GM12873 (cell line): ENCODE results near the gene USP3.

Experiments
- TF ChIP-seq, protein P1 (sequence below): IDR thresholded peaks from 2 replicates; pipeline ENCODE4 v1.5.1; 2012; ENCODE audit warnings: low read depth, mild to moderate bottlenecking, moderate library complexity, low read length, control low read depth; ENCODE audit not compliant: insufficient read depth; ENCODE audit errors: missing control alignments

The USP3 gene

GRCh38 chr15:63488398-63488960, 15.9 kb upstream of the USP3 start:
- TF ChIP-seq, protein P1, sequence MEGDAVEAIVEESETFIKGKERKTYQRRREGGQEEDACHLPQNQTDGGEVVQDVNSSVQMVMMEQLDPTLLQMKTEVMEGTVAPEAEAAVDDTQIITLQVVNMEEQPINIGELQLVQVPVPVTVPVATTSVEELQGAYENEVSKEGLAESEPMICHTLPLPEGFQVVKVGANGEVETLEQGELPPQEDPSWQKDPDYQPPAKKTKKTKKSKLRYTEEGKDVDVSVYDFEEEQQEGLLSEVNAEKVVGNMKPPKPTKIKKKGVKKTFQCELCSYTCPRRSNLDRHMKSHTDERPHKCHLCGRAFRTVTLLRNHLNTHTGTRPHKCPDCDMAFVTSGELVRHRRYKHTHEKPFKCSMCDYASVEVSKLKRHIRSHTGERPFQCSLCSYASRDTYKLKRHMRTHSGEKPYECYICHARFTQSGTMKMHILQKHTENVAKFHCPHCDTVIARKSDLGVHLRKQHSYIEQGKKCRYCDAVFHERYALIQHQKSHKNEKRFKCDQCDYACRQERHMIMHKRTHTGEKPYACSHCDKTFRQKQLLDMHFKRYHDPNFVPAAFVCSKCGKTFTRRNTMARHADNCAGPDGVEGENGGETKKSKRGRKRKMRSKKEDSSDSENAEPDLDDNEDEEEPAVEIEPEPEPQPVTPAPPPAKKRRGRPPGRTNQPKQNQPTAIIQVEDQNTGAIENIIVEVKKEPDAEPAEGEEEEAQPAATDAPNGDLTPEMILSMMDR, result no peak

- TF ChIP-seq, protein P1, result no peak
These were observed 15.0 kb upstream of the USP3 start for GRCh38 chr15:63489352-63489751.

GRCh38 chr15:63490345-63491034, 13.9 kb upstream of the USP3 start:
- TF ChIP-seq, protein P1, result no peak

GRCh38 chr15:63491116-63491827, 13.1 kb upstream of the USP3 start:
- TF ChIP-seq, protein P1, result no peak

GRCh38 chr15:63491979-63492378, 12.4 kb upstream of the USP3 start:
- TF ChIP-seq, protein P1, result no peak

DNA sequence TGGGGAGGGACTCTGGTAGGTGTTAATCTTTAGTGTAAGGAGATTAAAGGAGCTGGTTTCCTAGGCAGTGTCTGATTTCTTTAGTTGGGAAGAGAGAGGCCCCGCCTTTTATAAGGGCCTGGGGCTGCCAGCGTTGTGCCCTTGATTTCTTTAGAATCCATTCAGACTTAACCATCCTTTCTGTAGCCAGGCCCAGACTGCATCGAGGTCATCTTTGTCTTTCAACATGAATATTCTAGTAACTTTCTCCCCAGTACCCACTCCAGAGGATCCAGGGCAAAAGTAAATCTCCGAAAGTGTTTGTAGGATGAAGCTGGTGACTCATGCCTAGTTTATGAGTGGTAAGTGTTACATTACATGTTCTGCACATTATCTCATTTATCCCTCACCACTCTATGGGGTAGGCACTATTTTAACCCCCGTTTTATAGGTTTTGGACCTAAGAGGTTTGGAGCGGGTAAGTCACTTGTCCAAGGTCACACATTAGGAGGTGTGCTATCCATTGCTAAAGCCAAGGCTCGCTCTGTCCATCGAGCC, 11.8 kb upstream of the USP3 start:
- TF ChIP-seq, protein P1, result no peak

GRCh38 chr15:63493436-63493835, 11.0 kb upstream of the USP3 start:
- TF ChIP-seq, protein P1, result no peak
